Measurements from ENCODE around the gene S1PR2. TPM values are rescaled to one million over a fixed set of nuclear protein-coding genes. Genes with fewer than 3 reads are reported as not detected.

Gene S1PR2
- total RNA-seq, 1 donor from 2014 or later = 12.5 TPM

GRCh38 chr19:10259162-10259905 lies 28.2 kb upstream of the S1PR2 start:
- no peaks in the 10 kb centered on the region for H3K4me1 Mint-ChIP-seq (ENCODE audit: low read depth, unreplicated experiment)
- H3K9me3 Mint-ChIP-seq (ENCODE audit: unreplicated experiment) = no peaks in the 10 kb centered on the region
- peaks cover 12% of the 10 kb centered on the region for H3K36me3 Mint-ChIP-seq (ENCODE audit: unreplicated experiment)
- peak; percentile 76 for TF ChIP-seq CTCF (IDR thresholded peaks at IDR 0.05; ENCODE audit: partially characterized antibody, unreplicated experiment)
- peaks cover 5% of the 10 kb centered on the region for H3K27me3 Mint-ChIP-seq (ENCODE audit: unreplicated experiment)
- DNase-seq = peak; percentile 95
- H3K4me3 Mint-ChIP-seq (ENCODE audit: unreplicated experiment) = no peak overlapping the region
- no peak overlapping the region for H3K27ac Mint-ChIP-seq (ENCODE audit: unreplicated experiment)

- Mint-ChIP-seq H3K4me1 (ENCODE audit: low read depth, unreplicated experiment) (no peaks in the 10 kb centered on the region), H3K27ac (ENCODE audit: unreplicated experiment) (no peak overlapping the region), H3K27me3 (ENCODE audit: unreplicated experiment) (peaks cover 5% of the 10 kb centered on the region), H3K36me3 (ENCODE audit: unreplicated experiment) (peaks cover 12% of the 10 kb centered on the region), H3K4me3 (ENCODE audit: unreplicated experiment) (no peak overlapping the region), H3K9me3 (ENCODE audit: unreplicated experiment) (no peaks in the 10 kb centered on the region)
- no peak for DNase-seq
- TF ChIP-seq CTCF (IDR thresholded peaks at IDR 0.05; ENCODE audit: partially characterized antibody, unreplicated experiment) = no peak
Measured at GRCh38 chr19:10258080-10258710, 27.1 kb upstream of the S1PR2 start.

GRCh38 chr19:10256970-10257615 lies 26.0 kb upstream of the S1PR2 start:
- Mint-ChIP-seq H3K36me3 (ENCODE audit: unreplicated experiment) (peaks cover 12% of the 10 kb centered on the region), H3K27ac (ENCODE audit: unreplicated experiment) (no peak overlapping the region), H3K27me3 (ENCODE audit: unreplicated experiment) (peaks cover 3% of the 10 kb centered on the region), H3K4me1 (ENCODE audit: low read depth, unreplicated experiment) (no peaks in the 10 kb centered on the region), H3K9me3 (ENCODE audit: unreplicated experiment) (no peaks in the 10 kb centered on the region), H3K4me3 (ENCODE audit: unreplicated experiment) (no peak overlapping the region)
- no peak for TF ChIP-seq CTCF (IDR thresholded peaks at IDR 0.05; ENCODE audit: partially characterized antibody, unreplicated experiment)
- no peak for DNase-seq

- Mint-ChIP-seq H3K4me3 (ENCODE audit: unreplicated experiment) (no peak overlapping the region), H3K9me3 (ENCODE audit: unreplicated experiment) (peaks cover 3% of the 10 kb centered on the region), H3K27me3 (ENCODE audit: unreplicated experiment) (peaks cover 3% of the 10 kb centered on the region), H3K36me3 (ENCODE audit: unreplicated experiment) (peaks cover 12% of the 10 kb centered on the region), H3K4me1 (ENCODE audit: low read depth, unreplicated experiment) (no peaks in the 10 kb centered on the region), H3K27ac (ENCODE audit: unreplicated experiment) (no peak overlapping the region)
- DNase-seq = no peak
- no peak for TF ChIP-seq CTCF (IDR thresholded peaks at IDR 0.05; ENCODE audit: partially characterized antibody, unreplicated experiment)
Measured at GRCh38 chr19:10256551-10256950, 25.4 kb upstream of the S1PR2 start.

GRCh38 chr19:10255358-10255757 lies 24.2 kb upstream of the S1PR2 start:
- Mint-ChIP-seq H3K4me1 (ENCODE audit: low read depth, unreplicated experiment) (no peaks in the 10 kb centered on the region), H3K36me3 (ENCODE audit: unreplicated experiment) (peaks cover 12% of the 10 kb centered on the region), H3K4me3 (ENCODE audit: unreplicated experiment) (no peak overlapping the region), H3K27me3 (ENCODE audit: unreplicated experiment) (peaks cover 3% of the 10 kb centered on the region), H3K9me3 (ENCODE audit: unreplicated experiment) (peaks cover 5% of the 10 kb centered on the region), H3K27ac (ENCODE audit: unreplicated experiment) (no peak overlapping the region)
- DNase-seq = no peak
- no peak for TF ChIP-seq CTCF (IDR thresholded peaks at IDR 0.05; ENCODE audit: partially characterized antibody, unreplicated experiment)

Data from glutamatergic neuron (in vitro differentiated cells).